A549 treated with AZD9567 at 1 μM for 4 hours (cell line): ENCODE results near the gene SPHK2. TPM values are rescaled to one million over a fixed set of nuclear protein-coding genes. Genes with fewer than 3 reads are reported as not detected.

Experiments
- total RNA-seq: library from RNA; stranded (reverse); fragments of 200-300 nt; extraction: Qiagen RNA extraction; gene quantifications from 5 replicates; pipeline ENCODE4 v1.2.3, GENCODE V29; 2022; ENCODE audit not compliant: insufficient read depth

SPHK2 gene
- 9.2 to 14.7 TPM (median 13.2 TPM) in 5 replicates for total RNA-seq

DNA sequence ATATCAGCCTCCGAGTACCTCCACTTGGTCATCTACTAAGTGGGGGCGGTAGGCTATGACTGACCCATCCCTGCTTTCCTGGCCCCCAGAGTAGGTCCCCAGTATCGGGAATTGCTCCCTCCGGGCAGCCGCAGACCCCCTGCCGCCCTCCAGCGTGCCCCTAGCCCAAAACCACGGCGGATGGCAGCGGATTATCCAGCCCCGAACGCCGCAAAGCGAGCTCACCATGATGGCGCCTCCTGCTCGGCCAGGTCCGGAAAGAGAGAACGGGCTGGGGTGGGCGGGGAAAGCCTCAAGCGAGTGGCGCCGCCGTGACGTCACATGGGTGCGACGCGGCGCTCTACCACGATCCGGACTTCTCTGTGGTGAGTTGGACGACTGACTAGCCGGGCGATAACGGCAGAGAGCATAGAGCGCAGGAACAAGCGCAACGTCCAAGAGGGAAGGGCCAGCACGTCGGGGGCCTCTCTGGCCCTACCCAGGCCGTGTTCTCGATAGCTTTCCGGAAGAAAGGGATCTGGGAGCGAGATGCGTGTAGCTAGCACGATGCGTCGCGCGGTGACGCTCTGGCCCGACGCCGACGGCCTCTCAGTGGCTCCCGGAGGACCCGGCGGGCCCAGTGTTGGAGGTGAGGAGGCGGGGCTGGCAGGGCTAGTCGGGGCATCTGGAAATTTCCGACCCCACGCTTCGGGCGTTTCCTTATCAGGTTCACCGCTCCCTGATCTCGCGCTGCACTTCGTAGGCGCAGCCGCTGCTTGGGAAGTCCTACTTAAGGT, at the start of gene SPHK2, which contains the start of gene RPL18:
SPHK2 (plus strand) TSS at position 591 of the 776 bp plus-strand sequence. CDS start 1,009 bp downstream, outside the sequence.
RPL18 (minus strand) TSS at position 263 of the 776 bp plus-strand sequence; CDS start at position 228, 35 bp downstream.

GRCh38 chr19:48606463-48607358, 12.6 kb upstream of the SPHK2 start, which contains the start of gene SPACA4:
SPACA4 (plus strand) TSS chr19:48606742; CDS start chr19:48606979, 237 bp downstream.

DNA sequence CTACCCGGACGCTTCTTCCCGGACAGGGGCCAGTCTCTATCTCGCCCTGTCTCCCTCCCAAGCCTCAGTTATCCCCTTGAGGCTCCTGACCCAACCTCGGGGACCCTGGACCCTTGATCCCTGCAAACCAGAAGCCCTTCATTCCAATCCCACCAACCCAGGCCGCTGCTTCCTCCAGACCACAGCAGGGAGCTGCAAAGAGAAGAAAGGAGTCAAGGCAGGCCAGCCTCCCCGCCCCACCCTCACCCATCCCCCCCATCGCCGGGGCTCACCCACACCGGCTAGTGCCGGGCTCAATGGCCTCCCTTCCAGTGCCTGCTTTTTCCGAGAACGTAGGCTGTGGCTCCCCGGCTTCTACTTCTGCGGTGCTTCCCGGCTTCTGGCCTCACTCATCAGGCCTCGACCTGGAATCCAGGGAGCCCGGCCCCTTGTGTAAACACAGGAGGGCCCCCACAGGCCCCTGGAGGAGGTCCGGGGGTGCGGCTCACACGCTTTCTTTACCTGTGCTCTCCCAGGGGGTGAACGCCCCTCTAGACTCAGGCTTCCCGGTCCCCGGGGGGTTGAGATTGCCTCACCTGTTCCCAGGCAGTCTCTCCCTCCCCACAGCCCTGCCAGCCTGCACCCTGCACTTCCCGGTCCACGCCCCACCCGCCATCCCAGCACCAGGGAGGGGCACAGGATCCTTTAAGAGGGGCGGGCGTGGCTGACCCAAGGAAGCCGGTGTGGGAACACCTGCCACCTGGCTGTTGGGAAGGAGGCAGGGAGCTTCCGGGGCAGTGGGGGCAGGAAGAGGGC, 4.7 kb upstream of the SPHK2 start, which contains the start of gene FAM83E:
FAM83E (minus strand) TSS at position 641 of the 795 bp plus-strand sequence. CDS start 1,704 bp downstream, outside the sequence.

GRCh38 chr19:48636859-48637448, 17.6 kb downstream of the SPHK2 start, which contains the start of gene DBP:
DBP (minus strand) TSS chr19:48637379; CDS start chr19:48636994, 385 bp downstream.

DNA sequence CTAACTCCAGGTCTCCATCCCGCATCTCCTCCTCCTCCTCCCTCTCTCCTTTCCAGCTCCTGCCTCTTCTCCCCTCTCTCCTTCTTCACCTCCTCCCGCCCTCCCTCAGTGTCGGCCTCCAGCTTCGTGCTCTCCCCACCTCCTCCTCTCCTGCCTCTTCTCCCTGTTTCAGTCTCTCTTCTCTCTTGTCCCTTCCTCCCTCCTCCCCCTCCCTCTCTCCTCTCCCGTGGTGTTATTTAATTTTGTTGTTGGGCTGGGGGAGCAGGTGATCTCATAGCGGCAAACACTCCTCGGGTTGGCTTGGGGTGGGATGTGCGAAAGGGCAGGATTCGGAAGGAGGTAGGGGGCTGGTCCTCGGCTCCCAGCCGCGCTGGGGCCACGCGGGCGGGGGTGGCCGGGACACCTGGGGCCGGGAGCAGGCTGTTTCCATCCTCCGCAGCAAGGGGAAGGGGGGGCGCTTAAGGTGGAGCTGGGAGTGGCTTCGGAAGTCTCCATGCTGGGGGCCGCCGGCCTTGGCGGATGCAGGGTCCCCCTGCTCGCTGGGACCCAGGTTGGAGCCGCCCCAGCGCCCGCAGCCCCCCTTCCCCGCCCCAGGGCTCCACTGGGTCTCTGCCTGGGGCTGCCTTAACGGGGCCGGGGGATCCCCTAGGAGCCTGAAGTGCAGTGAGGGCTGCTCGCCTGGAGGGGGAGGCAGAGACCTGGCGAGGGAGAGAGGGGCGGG, 26.9 kb downstream of the SPHK2 start, which contains the start of gene CA11:
CA11 (minus strand) TSS at position 187 of the 721 bp plus-strand sequence. CDS start 555 bp downstream, outside the sequence.

GRCh38 chr19:48672994-48673393, 53.7 kb downstream of the SPHK2 start, which contains the start of gene NTN5:
NTN5 (minus strand) TSS chr19:48673017; CDS start chr19:48670986, 2,031 bp downstream.

Other genes starting within 250 kb of the SPHK2 start
- 388 to 423 TPM (median 399 TPM) in 5 replicates for gene KDELR1, start 228.0 kb upstream of the SPHK2 start, total RNA-seq
- 5.1 to 8.8 TPM (median 7.8 TPM) in 5 replicates for gene GRIN2D, start 225.8 kb upstream of the SPHK2 start, total RNA-seq
- 97.8 to 124 TPM (median 112 TPM) in 5 replicates for gene GRWD1, start 173.5 kb upstream of the SPHK2 start, total RNA-seq
- 1.1 to 2.5 TPM (median 1.3 TPM) in 4 of 5 replicates, not detected in the other for gene KCNJ14, start 163.9 kb upstream of the SPHK2 start, total RNA-seq
- 60.6 to 75.4 TPM (median 68.5 TPM) in 5 replicates for gene CYTH2, start 150.1 kb upstream of the SPHK2 start, total RNA-seq
- gene LMTK3, start 107.7 kb upstream of the SPHK2 start, total RNA-seq, result 3.6 to 4.3 TPM (median 4.0 TPM) in 5 replicates
- 14.1 to 16.2 TPM (median 14.9 TPM) in 5 replicates for gene SULT2B1, start 67.3 kb upstream of the SPHK2 start, total RNA-seq
- not detected in 5 replicates for gene SPACA4, start 12.8 kb upstream of the SPHK2 start, total RNA-seq
- gene FAM83E, start 4.4 kb upstream of the SPHK2 start, total RNA-seq, result 0.21 to 0.33 TPM (median 0.31 TPM) in 4 of 5 replicates, not detected in the other
- 3,115 to 3,428 TPM (median 3,246 TPM) in 5 replicates for gene RPL18, start 328 bp upstream of the SPHK2 start, total RNA-seq
- 1.7 to 2.8 TPM (median 2.3 TPM) in 5 replicates for gene DBP, start 17.9 kb downstream of the SPHK2 start, total RNA-seq
- 4.4 to 12.3 TPM (median 9.8 TPM) in 5 replicates for gene CA11, start 26.7 kb downstream of the SPHK2 start, total RNA-seq
- 0.26 to 0.48 TPM (median 0.29 TPM) in 4 of 5 replicates, not detected in the other for gene NTN5, start 53.5 kb downstream of the SPHK2 start, total RNA-seq
- not detected in 5 replicates for gene FUT2, start 76.5 kb downstream of the SPHK2 start, total RNA-seq
- gene MAMSTR, start 100.2 kb downstream of the SPHK2 start, total RNA-seq, result 0.31 to 0.46 TPM (median 0.38 TPM) in 4 of 5 replicates, not detected in the other
- gene RASIP1, start 121.1 kb downstream of the SPHK2 start, total RNA-seq, result 0.52 to 3.2 TPM (median 0.64 TPM) in 5 replicates
- 0.03 TPM in 1 of 5 replicates, not detected in the others for gene IZUMO1, start 127.4 kb downstream of the SPHK2 start, total RNA-seq
- 0.06 to 0.10 TPM (median 0.08 TPM) in 4 of 5 replicates, not detected in the other for gene FUT1, start 133.1 kb downstream of the SPHK2 start, total RNA-seq
- gene FGF21, start 136.0 kb downstream of the SPHK2 start, total RNA-seq, result not detected in 5 replicates
- 56.8 to 66.6 TPM (median 61.9 TPM) in 5 replicates for gene BCAT2, start 191.5 kb downstream of the SPHK2 start, total RNA-seq
- 9.3 to 17.4 TPM (median 13.4 TPM) in 5 replicates for gene HSD17B14, start 217.0 kb downstream of the SPHK2 start, total RNA-seq
- gene PLEKHA4, start 249.1 kb downstream of the SPHK2 start, total RNA-seq, result 1.1 to 1.7 TPM (median 1.2 TPM) in 5 replicates